Activated T-cell treated with anti-CD3 and anti-CD28 coated beads, Interleukin-2, amount 50 U/mL, for 4 hours (primary cell): ENCODE results near the gene TAAR1. TPM values are rescaled to one million over a fixed set of nuclear protein-coding genes. Genes with fewer than 3 reads are reported as not detected.
"Not testable (repeated sequence)": the region's sequence is repeated elsewhere in the genome, so short reads cannot be mapped to it uniquely, and the experiment has no call there.

Experiments
- ATAC-seq, 2 donors: fragments of 200-7000 bp; cut with Tn5 transposase; one replicate each; pipeline ENCODE4 v1.10.0; 2021
- DNase-seq: peaks from one replicate; pipeline ENCODE4 v3.0.0-alpha.2; 2020
- H3K27me3 Mint-ChIP-seq: one replicate; pipeline ENCODE4 v1.8.0; 2021; ENCODE audit warnings: low read depth, mixed read lengths
- H3K36me3 Mint-ChIP-seq: one replicate; pipeline ENCODE4 v1.8.0; 2022; ENCODE audit warnings: mixed read lengths; ENCODE audit not compliant: insufficient read depth
- H3K4me1 Mint-ChIP-seq: one replicate; pipeline ENCODE4 v1.8.0; 2021; ENCODE audit warnings: low read depth, mixed read lengths
- H3K4me3 Mint-ChIP-seq: one replicate; pipeline ENCODE4 v1.8.0; 2021; ENCODE audit warnings: mild to moderate bottlenecking, moderate library complexity, mixed read lengths
- H3K9me3 Mint-ChIP-seq: one replicate; pipeline ENCODE4 v1.8.0; 2021; ENCODE audit warnings: mixed read lengths
- total RNA-seq, 3 donors: library from RNA; stranded (reverse); gene quantifications; one replicate each; pipeline ENCODE4 v1.2.1, GENCODE V29; 2021

The TAAR1 gene
- total RNA-seq, result not detected

- H3K4me3 Mint-ChIP-seq, result no peak within 1 kb of the TSS
- DNase-seq, result no peak
- no peaks in the 10 kb centered on the region for H3K9me3 Mint-ChIP-seq
- H3K27me3 Mint-ChIP-seq, result no peaks in the 10 kb centered on the region
- no peaks in the 10 kb centered on the region for H3K36me3 Mint-ChIP-seq
- ATAC-seq, result no peak
- no peaks in the 10 kb centered on the region for H3K4me1 Mint-ChIP-seq
These were observed at the start of gene TAAR1 for GRCh38 chr6:132659082-132659481. TSS of gene TAAR1 (minus strand) at chr6:132659182. CDS start at chr6:132646003, 13,179 bp downstream.

GRCh38 chr6:132708771-132709170 is 49.8 kb upstream of the TAAR1 start:
- Mint-ChIP-seq H3K36me3 (no peaks in the 10 kb centered on the region), H3K9me3 (peaks cover 6% of the 10 kb centered on the region), H3K4me3 (no peak overlapping the region), H3K27me3 (peaks cover 7% of the 10 kb centered on the region), H3K4me1 (no peaks in the 10 kb centered on the region)
- DNase-seq (no peak), ATAC-seq (no peak)

- Mint-ChIP-seq H3K4me1 (no peaks in the 10 kb centered on the region), H3K36me3 (no peaks in the 10 kb centered on the region), H3K27me3 (peaks cover 12% of the 10 kb centered on the region), H3K9me3 (peaks cover 12% of the 10 kb centered on the region), H3K4me3 (no peak overlapping the region)
- ATAC-seq (no peak), DNase-seq (no peak)
These were observed 49.0 kb upstream of the TAAR1 start for GRCh38 chr6:132708002-132708401.

- not testable (repeated sequence) for H3K36me3 Mint-ChIP-seq, H3K4me3 Mint-ChIP-seq, DNase-seq, ATAC-seq, H3K4me1 Mint-ChIP-seq
- H3K27me3 Mint-ChIP-seq, result peaks cover 12% of the 10 kb centered on the region
- peaks cover 12% of the 10 kb centered on the region for H3K9me3 Mint-ChIP-seq
These were observed 47.8 kb upstream of the TAAR1 start for GRCh38 chr6:132706756-132707155.

GRCh38 chr6:132703936-132704335 is 45.0 kb upstream of the TAAR1 start:
- Mint-ChIP-seq H3K4me3 (no peak overlapping the region), H3K4me1 (no peaks in the 10 kb centered on the region), H3K9me3 (peaks cover 12% of the 10 kb centered on the region), H3K36me3 (no peaks in the 10 kb centered on the region), H3K27me3 (peaks cover 9% of the 10 kb centered on the region)
- ATAC-seq, result no peak
- no peak for DNase-seq

- Mint-ChIP-seq H3K36me3 (peaks cover 2% of the 10 kb centered on the region), H3K27me3 (peaks cover 8% of the 10 kb centered on the region), H3K4me3 (no peak overlapping the region), H3K9me3 (peaks cover 15% of the 10 kb centered on the region), H3K4me1 (no peaks in the 10 kb centered on the region)
- no peak for ATAC-seq
- DNase-seq, result no peak
These were observed 39.6 kb upstream of the TAAR1 start for GRCh38 chr6:132698608-132699007.

GRCh38 chr6:132695773-132696172 is 36.8 kb upstream of the TAAR1 start:
- DNase-seq, result no peak
- peaks cover 6% of the 10 kb centered on the region for H3K27me3 Mint-ChIP-seq
- ATAC-seq, result no peak
- peaks cover 11% of the 10 kb centered on the region for H3K9me3 Mint-ChIP-seq
- H3K36me3 Mint-ChIP-seq, result peaks cover 2% of the 10 kb centered on the region
- H3K4me1 Mint-ChIP-seq, result no peaks in the 10 kb centered on the region
- H3K4me3 Mint-ChIP-seq, result no peak overlapping the region

- H3K4me3 Mint-ChIP-seq, result no peak overlapping the region
- DNase-seq (no peak), ATAC-seq (no peak)
- peaks cover 22% of the 10 kb centered on the region for H3K27me3 Mint-ChIP-seq
- no peaks in the 10 kb centered on the region for H3K4me1 Mint-ChIP-seq
- peaks cover 11% of the 10 kb centered on the region for H3K9me3 Mint-ChIP-seq
- H3K36me3 Mint-ChIP-seq, result peaks cover 2% of the 10 kb centered on the region
These were observed 34.5 kb upstream of the TAAR1 start for GRCh38 chr6:132693478-132693877.

- ATAC-seq (no peak), DNase-seq (no peak)
- peaks cover 2% of the 10 kb centered on the region for H3K9me3 Mint-ChIP-seq
- peaks cover 32% of the 10 kb centered on the region for H3K27me3 Mint-ChIP-seq
- peaks cover under 1% of the 10 kb centered on the region for H3K36me3 Mint-ChIP-seq
- no peak overlapping the region for H3K4me3 Mint-ChIP-seq
- no peaks in the 10 kb centered on the region for H3K4me1 Mint-ChIP-seq
These were observed 31.7 kb upstream of the TAAR1 start for GRCh38 chr6:132690678-132691077.

GRCh38 chr6:132687306-132687705 is 28.3 kb upstream of the TAAR1 start:
- Mint-ChIP-seq H3K4me1 (no peaks in the 10 kb centered on the region), H3K4me3 (no peak overlapping the region), H3K27me3 (peaks cover 28% of the 10 kb centered on the region), H3K9me3 (no peaks in the 10 kb centered on the region), H3K36me3 (no peaks in the 10 kb centered on the region)
- ATAC-seq (no peak), DNase-seq (no peak)

GRCh38 chr6:132686531-132686930 is 27.5 kb upstream of the TAAR1 start:
- no peaks in the 10 kb centered on the region for H3K9me3 Mint-ChIP-seq
- ATAC-seq (no peak), DNase-seq (no peak)
- H3K4me3 Mint-ChIP-seq, result no peak overlapping the region
- no peaks in the 10 kb centered on the region for H3K4me1 Mint-ChIP-seq
- no peaks in the 10 kb centered on the region for H3K36me3 Mint-ChIP-seq
- peaks cover 28% of the 10 kb centered on the region for H3K27me3 Mint-ChIP-seq

GRCh38 chr6:132685009-132685408 is 26.0 kb upstream of the TAAR1 start:
- no peak for DNase-seq
- Mint-ChIP-seq H3K27me3 (peaks cover 20% of the 10 kb centered on the region), H3K36me3 (no peaks in the 10 kb centered on the region), H3K4me1 (no peaks in the 10 kb centered on the region), H3K4me3 (no peak overlapping the region), H3K9me3 (no peaks in the 10 kb centered on the region)
- ATAC-seq, result no peak

GRCh38 chr6:132684272-132684671 is 25.3 kb upstream of the TAAR1 start:
- DNase-seq, result no peak
- no peaks in the 10 kb centered on the region for H3K4me1 Mint-ChIP-seq
- peaks cover 18% of the 10 kb centered on the region for H3K27me3 Mint-ChIP-seq
- H3K36me3 Mint-ChIP-seq, result no peaks in the 10 kb centered on the region
- no peak overlapping the region for H3K4me3 Mint-ChIP-seq
- no peaks in the 10 kb centered on the region for H3K9me3 Mint-ChIP-seq
- ATAC-seq, result no peak

- no peaks in the 10 kb centered on the region for H3K9me3 Mint-ChIP-seq
- H3K27me3 Mint-ChIP-seq, result peaks cover 17% of the 10 kb centered on the region
- no peak for DNase-seq
- ATAC-seq, result no peak
- H3K36me3 Mint-ChIP-seq, result no peaks in the 10 kb centered on the region
- no peaks in the 10 kb centered on the region for H3K4me1 Mint-ChIP-seq
- H3K4me3 Mint-ChIP-seq, result no peak overlapping the region
These were observed 24.6 kb upstream of the TAAR1 start for GRCh38 chr6:132683543-132683942.

GRCh38 chr6:132679094-132679493 is 20.1 kb upstream of the TAAR1 start:
- H3K9me3 Mint-ChIP-seq, H3K4me1 Mint-ChIP-seq, ATAC-seq, H3K36me3 Mint-ChIP-seq, H3K4me3 Mint-ChIP-seq, DNase-seq: not testable (repeated sequence)
- H3K27me3 Mint-ChIP-seq, result peaks cover 16% of the 10 kb centered on the region

GRCh38 chr6:132675749-132676148 is 16.8 kb upstream of the TAAR1 start:
- DNase-seq (no peak), ATAC-seq (no peak)
- no peak overlapping the region for H3K4me3 Mint-ChIP-seq
- H3K4me1 Mint-ChIP-seq, result peaks cover 2% of the 10 kb centered on the region
- H3K9me3 Mint-ChIP-seq, result no peaks in the 10 kb centered on the region
- no peaks in the 10 kb centered on the region for H3K36me3 Mint-ChIP-seq
- H3K27me3 Mint-ChIP-seq, result peaks cover 16% of the 10 kb centered on the region
